ENCODE measurements around the gene KMT5B.
A peak's percentile ranks its signal among the peaks of the same experiment; 100 is the strongest.

Gene KMT5B

DNA sequence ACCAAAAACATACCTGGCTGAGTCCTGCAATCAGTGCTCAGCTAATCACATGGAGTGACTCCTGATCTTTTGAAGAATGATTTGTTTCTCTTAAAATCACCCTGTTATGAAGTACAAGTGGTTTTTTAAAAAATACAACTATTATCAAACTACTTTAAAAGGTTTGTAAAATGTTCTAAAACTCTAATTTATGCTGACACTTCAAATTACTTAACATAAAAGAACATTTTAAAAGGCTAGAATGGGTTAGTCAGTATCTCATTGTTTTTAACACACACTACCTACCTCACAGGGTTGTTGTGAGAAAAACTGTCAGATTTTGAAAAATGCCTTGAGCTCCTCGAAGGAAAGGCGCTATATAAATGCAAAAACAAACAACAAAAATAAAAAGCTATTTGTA is 33.2 kb downstream of the KMT5B start:
- DNase-seq: no peak

- DNase-seq: no peak
Observed at GRCh38 chr11:68177877-68178276, 35.2 kb downstream of the KMT5B start.

DNA sequence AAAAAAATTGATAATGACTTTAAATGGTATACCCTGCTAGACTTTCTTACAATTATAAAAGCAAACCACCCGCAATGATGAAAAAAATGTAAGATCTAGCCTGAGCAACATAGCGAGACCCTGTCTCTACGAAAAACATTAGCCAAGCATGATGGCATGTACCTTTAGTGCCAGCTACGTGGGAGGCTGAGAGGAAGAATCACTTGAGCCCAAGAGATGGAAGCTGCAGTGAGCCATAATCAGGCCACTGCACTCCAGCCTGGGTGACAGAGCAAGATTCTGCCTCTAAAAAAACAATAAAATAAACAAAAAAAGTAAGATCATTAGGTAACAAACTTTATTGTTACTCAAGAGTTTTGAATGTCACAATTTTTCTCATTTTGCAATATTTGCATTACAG is 39.2 kb downstream of the KMT5B start:
- DNase-seq: no peak

DNA sequence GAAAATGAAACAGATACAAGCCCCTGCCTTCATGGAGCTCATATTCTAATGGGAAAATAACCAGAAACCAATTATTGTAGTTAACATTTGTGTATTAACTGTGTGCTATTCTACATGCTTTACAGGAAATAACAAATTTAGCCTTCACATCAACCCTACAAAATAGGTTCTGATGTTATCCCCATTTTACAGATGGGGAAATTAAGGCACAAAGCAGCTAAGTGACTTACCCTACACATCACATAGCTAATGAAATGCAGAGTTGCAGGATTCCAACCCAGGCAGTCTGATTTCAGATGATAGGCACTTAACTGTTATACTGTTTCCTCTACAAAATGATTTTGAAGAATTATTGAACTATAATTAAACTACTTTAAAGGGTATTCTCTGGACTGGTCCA is 43.7 kb downstream of the KMT5B start:
- DNase-seq: no peak

DNA sequence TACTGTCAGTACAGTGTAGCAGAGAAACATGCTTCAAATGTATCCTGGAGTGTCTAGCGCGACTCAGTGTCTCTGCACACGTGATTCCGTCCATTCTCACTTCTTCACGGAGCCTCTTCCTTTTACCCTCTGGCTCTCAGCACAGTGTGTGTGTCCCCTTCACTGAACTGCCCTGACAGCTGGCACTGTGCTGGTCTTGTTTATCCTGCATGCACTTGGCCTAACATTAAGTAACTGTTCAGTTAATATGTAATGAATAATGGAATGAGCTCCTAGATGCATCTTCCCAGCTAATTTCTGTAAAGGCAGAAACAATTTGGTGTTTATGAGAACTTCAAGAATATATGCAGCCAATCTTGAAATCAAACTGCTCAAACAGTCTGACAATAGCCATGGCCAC is 44.4 kb downstream of the KMT5B start:
- no peak for DNase-seq

GRCh38 chr11:68167474-68167873 is 45.6 kb downstream of the KMT5B start:
- DNase-seq: no peak

DNA sequence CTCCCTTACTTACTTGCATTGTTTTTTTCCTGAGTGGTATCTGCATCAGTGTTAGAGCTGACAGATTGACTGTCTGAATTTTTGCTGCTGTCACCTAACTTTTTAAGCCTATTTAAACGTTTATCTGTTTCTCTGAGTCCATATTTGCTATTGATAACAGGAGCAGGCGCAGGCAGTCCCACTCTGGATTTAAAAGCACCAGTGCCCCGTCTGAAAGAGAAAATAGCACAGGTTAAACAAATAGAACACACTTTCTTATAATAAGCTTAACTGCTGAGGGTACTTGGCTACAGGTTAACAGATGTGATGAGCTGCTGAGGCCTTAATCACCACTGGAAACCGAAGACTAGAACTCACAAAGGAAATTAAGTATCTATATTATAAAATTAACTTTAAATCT is 46.1 kb downstream of the KMT5B start:
- no peak for DNase-seq

- DNase-seq: no peak
Observed at GRCh38 chr11:68165601-68166000, 47.5 kb downstream of the KMT5B start.

GRCh38 chr11:68164437-68164836 is 48.7 kb downstream of the KMT5B start:
- DNase-seq: no peak

- no peak for DNase-seq
Observed at GRCh38 chr11:68163691-68164090, 49.4 kb downstream of the KMT5B start.

DNA sequence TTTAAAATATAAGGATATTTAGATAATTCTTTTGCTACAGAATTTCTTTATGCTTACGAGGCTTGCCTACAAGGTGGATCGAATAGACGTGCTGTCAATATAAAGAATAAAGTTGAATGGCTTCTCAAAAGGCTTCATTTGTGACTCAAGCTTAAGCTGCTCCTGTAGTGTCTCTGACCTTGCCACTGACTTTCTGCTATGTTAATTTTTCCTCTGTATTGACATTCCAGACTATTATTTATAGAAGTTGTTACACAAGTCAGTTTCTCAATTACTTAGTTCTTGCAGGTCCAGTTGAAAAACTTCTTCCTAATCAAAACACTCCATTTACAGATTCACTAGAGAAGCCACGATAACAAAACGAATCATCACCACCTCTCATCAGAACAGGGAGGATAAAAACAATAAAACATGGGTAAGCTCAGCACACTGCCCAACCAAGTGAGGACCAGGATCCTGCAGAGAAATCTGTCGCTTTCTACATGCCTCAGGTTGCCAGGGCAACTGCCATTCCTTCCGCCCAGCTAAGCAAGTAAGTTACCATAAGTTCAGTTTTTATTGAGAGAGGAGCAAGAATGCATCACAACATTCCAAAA is 52.9 kb downstream of the KMT5B start:
- DNase-seq: no peak

DNA sequence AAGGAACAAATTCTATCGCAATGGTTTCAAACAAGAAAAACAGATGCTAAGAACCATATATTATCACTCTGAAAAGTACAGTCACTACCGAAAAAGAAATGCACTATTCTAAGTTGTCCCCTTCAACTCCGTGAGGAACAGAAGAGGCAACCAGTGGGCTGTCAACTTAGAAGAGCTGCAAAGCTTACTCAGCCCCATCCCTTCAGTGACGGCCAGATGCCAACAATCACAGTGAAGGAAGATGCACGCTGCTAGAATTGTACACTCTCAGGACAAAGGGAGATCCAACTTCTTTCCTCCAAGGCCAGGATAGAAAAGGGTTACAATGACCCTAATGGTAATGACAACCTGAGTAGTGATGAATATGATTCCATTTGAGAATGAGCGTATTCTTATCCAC is 53.4 kb downstream of the KMT5B start:
- DNase-seq: no peak

- no peak for DNase-seq
Observed at GRCh38 chr11:68159161-68159560, 53.9 kb downstream of the KMT5B start.

- no peak for DNase-seq
Observed at GRCh38 chr11:68158580-68158979, 54.5 kb downstream of the KMT5B start.

DNA sequence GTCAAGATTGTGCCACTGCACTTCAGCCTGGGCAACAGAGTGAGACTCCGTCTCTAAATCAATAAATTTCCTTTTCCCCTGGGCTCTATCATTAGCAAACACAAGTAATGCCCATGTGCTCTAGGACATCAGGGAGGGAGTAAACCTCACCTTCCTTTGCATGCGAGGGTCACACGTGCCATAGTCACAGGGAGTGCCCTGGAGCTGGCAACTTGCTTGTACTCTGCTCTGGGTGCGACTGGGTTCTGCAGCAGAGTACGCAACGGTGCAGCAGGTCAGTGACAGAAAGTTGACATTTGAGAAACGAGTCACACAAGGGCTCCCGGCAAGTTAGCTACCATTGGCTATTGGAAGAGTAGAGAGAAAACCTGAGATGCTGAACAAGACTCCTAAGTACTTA is 59.4 kb downstream of the KMT5B start:
- peak; percentile 29 for DNase-seq

DNA sequence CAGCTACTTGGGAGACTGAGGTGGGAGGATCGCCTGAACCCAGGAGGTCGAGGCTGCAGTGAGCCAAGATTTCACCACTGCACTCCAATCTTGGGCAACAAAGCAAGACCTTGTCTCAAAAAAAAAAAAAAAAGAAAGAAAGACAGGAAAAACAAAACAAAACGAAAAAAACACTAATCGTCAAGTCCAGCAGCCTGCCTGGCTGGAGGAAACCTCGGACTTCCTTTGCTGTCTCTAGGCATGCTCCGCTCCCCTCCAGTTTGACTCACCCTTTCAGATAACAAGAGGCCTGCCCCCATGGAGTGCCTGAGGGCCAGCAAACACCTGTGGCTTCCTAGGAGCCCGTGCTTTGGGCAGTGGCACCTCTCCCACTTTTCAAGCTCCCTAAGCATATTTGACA is 63.1 kb downstream of the KMT5B start:
- peak; percentile 85 for DNase-seq

DNA sequence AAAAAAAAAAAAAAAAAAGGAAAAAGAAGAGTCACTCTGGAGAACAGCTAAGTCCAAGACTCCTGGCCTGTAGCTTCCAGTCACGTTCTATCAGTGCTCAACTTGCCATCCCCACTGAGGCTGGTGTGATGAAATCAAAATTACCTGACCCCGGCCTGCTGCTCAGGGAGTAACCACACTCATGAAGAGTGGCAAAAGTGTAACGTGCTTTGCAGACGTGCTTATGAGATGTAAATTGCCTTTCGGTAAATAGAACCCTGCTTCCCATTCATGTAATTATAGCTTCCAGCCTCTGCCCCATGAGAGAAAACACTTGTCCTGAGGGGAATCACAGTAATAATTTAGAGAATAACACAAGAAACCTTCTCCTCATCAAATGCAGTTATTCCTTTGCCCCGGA is 63.7 kb downstream of the KMT5B start:
- no peak for DNase-seq

- no peak for DNase-seq
Observed at GRCh38 chr11:68148879-68149278, 64.2 kb downstream of the KMT5B start.

GRCh38 chr11:68148071-68148805 is 64.9 kb downstream of the KMT5B start:
- DNase-seq: no peak

- no peak for DNase-seq
Observed at GRCh38 chr11:68146704-68147474, 66.2 kb downstream of the KMT5B start.

DNA sequence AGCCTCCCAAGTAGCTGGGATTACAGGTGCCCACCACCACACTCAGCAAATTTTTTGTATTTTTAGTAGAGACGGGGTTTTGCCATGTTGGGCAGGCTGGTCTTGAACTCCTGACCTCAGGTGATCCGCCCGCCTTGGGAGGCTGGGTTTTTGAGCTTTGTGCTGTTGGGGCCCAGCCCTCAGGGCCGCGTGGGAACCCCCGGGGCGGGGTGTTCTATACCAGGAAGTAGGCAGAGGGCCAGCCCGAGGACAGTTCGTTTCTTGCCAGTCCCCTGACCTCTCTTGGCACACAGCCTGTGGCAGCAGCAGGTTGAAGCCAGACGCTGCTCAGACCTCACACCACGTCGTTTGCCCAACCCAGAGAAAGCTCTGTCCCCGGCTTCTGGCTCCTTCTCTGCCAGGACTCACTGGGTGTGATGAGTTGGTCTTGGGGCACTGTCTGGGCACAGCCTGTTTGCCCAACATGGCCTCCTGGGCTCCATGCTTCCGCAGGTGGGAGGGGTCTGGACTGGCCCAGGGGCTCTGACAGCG is 67.0 kb downstream of the KMT5B start:
- DNase-seq: no peak

- no peak for DNase-seq
Observed at GRCh38 chr11:68145120-68145866, 67.8 kb downstream of the KMT5B start.

GRCh38 chr11:68143310-68143689 is 69.8 kb downstream of the KMT5B start:
- DNase-seq: no peak

Measured in islet precursor cell (in vitro differentiated cells).